HepG2 (cell line): ENCODE measurements around the gene EFNA2. TPM values are rescaled to one million over a fixed set of nuclear protein-coding genes. Genes with fewer than 3 reads are reported as not detected.
A peak's percentile ranks its signal among the peaks of the same experiment; 100 is the strongest.

Source experiments
- GABPB1 ChIP-seq: IDR thresholded peaks from 2 replicates; pipeline ENCODE4 v1.6.1; 2016; ENCODE audit warnings: mild to moderate bottlenecking, missing genetic modification reagents, moderate library complexity, missing compliant biosample characterization
- GATA4 ChIP-seq: sonication (generic); IDR thresholded peaks from 2 replicates; pipeline ENCODE4 v1.6.1; 2016; ENCODE audit warnings: antibody characterized with exemption, low read depth, borderline replicate concordance
- GLMP ChIP-seq: sonication (generic); formaldehyde crosslinking; IDR thresholded peaks from 2 replicates; pipeline ENCODE4 v1.9.0; 2021; ENCODE audit warnings: missing genetic modification reagents, mild to moderate bottlenecking, borderline replicate concordance
- HNF4A ChIP-seq: sonication (generic); formaldehyde crosslinking; IDR thresholded peaks from 2 replicates; pipeline ENCODE4 v1.4.0; 2020; ENCODE audit warnings: missing genetic modification reagents
- PCBP1 ChIP-seq: fragments of 200-400 bp; formaldehyde crosslinking; IDR thresholded peaks from 2 replicates; pipeline ENCODE4 v1.6.1; 2017; ENCODE audit warnings: mild to moderate bottlenecking, low read depth, low read length, borderline replicate concordance
- PRPF4 ChIP-seq: fragments of 200-400 bp; formaldehyde crosslinking; IDR thresholded peaks from 2 replicates; pipeline ENCODE4 v1.6.1; 2016; ENCODE audit warnings: low read length, low read depth; ENCODE audit not compliant: poor library complexity, severe bottlenecking
- SAFB2 ChIP-seq: sonication (generic); formaldehyde crosslinking; IDR thresholded peaks from 2 replicates; pipeline ENCODE4 v1.5.1; 2020; ENCODE audit warnings: missing genetic modification reagents, low read depth, mild to moderate bottlenecking, borderline replicate concordance
- SMYD3 ChIP-seq: sonication (generic); formaldehyde crosslinking; IDR thresholded peaks from 2 replicates; pipeline ENCODE4 v1.8.1; 2023; ENCODE audit warnings: mild to moderate bottlenecking, missing genetic modification reagents
- SP1 ChIP-seq, 2 experiments: fragments of 450-650 bp in 1 of 2; sonication (generic) in 1 of 2; formaldehyde crosslinking in 1 of 2; IDR thresholded peaks; 2 replicates each; pipeline versions ENCODE4 v1.4.0 to v1.6.1; 2016 to 2020; ENCODE audit warnings: missing genetic modification reagents in 1 of 2
- SP4 ChIP-seq: sonication (generic); formaldehyde crosslinking; IDR thresholded peaks from 2 replicates; pipeline ENCODE4 v1.8.1; 2023; ENCODE audit warnings: mild to moderate bottlenecking, missing genetic modification reagents
- TCF12 ChIP-seq, 2 experiments: fragments of 450-650 bp in 1 of 2; sonication (generic) in 1 of 2; formaldehyde crosslinking in 1 of 2; IDR thresholded peaks; 2 replicates each; pipeline versions ENCODE4 v1.6.1 to v1.8.0; 2017 to 2022; ENCODE audit warnings: antibody characterized with exemption in 1 of 2, mild to moderate bottlenecking in 1 of 2, missing genetic modification reagents in 1 of 2, moderate library complexity in 1 of 2
- TGIF2 ChIP-seq: IDR thresholded peaks from 2 replicates; pipeline ENCODE4 v1.6.1; 2016; ENCODE audit warnings: control low read depth, missing compliant biosample characterization
- ZBTB14 ChIP-seq: sonication (generic); formaldehyde crosslinking; IDR thresholded peaks from 2 replicates; pipeline ENCODE4 v1.4.0; 2020; ENCODE audit warnings: missing genetic modification reagents
- ZNF124 ChIP-seq: sonication (generic); formaldehyde crosslinking; IDR thresholded peaks from 2 replicates; pipeline ENCODE4 v1.4.0; 2020; ENCODE audit warnings: missing genetic modification reagents
- ZNF30 ChIP-seq: sonication (generic); formaldehyde crosslinking; IDR thresholded peaks from 2 replicates; pipeline ENCODE4 v1.5.0; 2020; ENCODE audit warnings: mild to moderate bottlenecking, missing genetic modification reagents
- ZNF33B ChIP-seq: sonication (generic); formaldehyde crosslinking; IDR thresholded peaks from 2 replicates; pipeline ENCODE4 v1.5.1; 2020; ENCODE audit warnings: mild to moderate bottlenecking, missing genetic modification reagents
- ZNF563 ChIP-seq: sonication (generic); formaldehyde crosslinking; IDR thresholded peaks from 2 replicates; pipeline ENCODE4 v1.8.0; 2022; ENCODE audit warnings: mild to moderate bottlenecking, moderate library complexity, missing genetic modification reagents
- ZNF644 ChIP-seq: IDR thresholded peaks from 2 replicates; pipeline ENCODE4 v1.6.1; 2016; ENCODE audit warnings: low read depth
- ZNF724P ChIP-seq: sonication (generic); formaldehyde crosslinking; IDR thresholded peaks from 2 replicates; pipeline ENCODE4 v1.8.0; 2022; ENCODE audit warnings: missing genetic modification reagents, borderline replicate concordance
- ZNF788 ChIP-seq: sonication (generic); formaldehyde crosslinking; IDR thresholded peaks from 2 replicates; pipeline ENCODE4 v1.5.0; 2020; ENCODE audit warnings: mild to moderate bottlenecking, missing genetic modification reagents, borderline replicate concordance
- polyA plus RNA-seq, 8 experiments: library from polyadenylated mRNA; depleted of rRNA in 3 of 8; stranded (reverse) in 7 of 8; unstranded in 1 of 8; fragments of >200 nt; fragmentation: Illumina TruSeq in 4 of 8; extraction: Trizol in 4 of 8; gene quantifications; 2 replicates each; pipeline versions ENCODE4 v1.2.1 to v1.2.3, GENCODE V29; 2011 to 2016; ENCODE audit warnings: low read depth in 4 of 8, missing spikeins in 1 of 8, mixed read lengths in 1 of 8; ENCODE audit not compliant: insufficient read depth in 1 of 8
- total RNA-seq, 5 experiments: library from RNA; depleted of rRNA; stranded (reverse); fragments of >200 nt; fragmentation: Illumina TruSeq; extraction: Trizol; gene quantifications; 2 replicates each; pipeline ENCODE4 v1.2.3, GENCODE V29; 2016; ENCODE audit warnings: low read depth in 1 of 5
- TF ChIP-seq, protein P1 (sequence below): sonication (generic); formaldehyde crosslinking; IDR thresholded peaks from 2 replicates; pipeline ENCODE4 v1.8.1; 2023; ENCODE audit warnings: mild to moderate bottlenecking, inconsistent platforms, moderate library complexity, missing genetic modification reagents, borderline replicate concordance

EFNA2 gene
- total and polyA plus RNA-seq, 2 of the 13 experiments (the other 11 are each of a cell fraction or from before 2014, with no cell fraction given), result 6.0 to 9.9 TPM

DNA sequence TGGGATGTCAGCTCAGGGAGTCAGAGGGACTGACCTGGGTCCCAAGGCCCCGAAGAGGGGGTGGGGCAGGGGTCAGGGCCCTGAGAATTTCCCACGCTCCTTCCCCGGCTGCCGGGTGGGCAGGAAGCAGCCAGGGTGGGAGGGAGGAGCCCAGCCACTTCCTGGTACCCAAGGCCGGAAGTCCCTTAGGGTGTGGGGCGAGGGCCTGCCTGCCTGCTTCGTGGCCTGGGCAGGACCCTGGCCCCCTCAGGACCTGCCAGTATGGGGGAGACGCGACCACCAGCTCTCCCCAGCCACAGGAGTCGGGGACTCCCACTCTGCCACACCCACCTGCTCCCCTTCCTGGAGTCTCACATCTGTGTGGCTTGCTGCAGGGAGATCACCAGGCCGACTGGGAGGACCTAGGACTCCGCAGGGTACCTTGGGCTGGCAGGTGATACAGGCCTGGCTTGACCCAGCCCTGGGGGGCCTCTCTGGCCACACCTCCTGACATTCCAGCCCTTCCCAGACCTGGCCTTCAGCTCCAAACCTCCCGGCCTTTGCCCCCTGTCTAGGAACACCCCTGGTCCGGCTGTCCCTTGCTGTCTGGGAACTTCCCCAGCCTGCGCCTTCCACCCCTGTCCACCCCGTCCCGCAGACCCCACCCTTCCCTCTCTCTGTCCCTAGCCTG lies 26.3 kb upstream of the EFNA2 start (continued):
- TF ChIP-seq GLMP (CRISPR knock-in tag) (no peak), ZNF33B (0 out of 2 replicates have a peak, but pooled peaks have one; percentile 75), GATA4 (no peak), SAFB2 (CRISPR knock-in tag) (peak; percentile 40; the same call in 1 of the 2 replicates), ZNF563 (CRISPR knock-in tag) (no peak), TCF12 (IDR thresholded peaks at IDR 0.05) (no peak), TCF12 (CRISPR knock-in tag; IDR thresholded peaks at IDR 0.05) (0 out of 2 replicates have a peak, but pooled peaks have one; percentile 57), GABPB1 (peak; percentile 95), HNF4A (peak; percentile 78), SMYD3 (CRISPR knock-in tag) (no peak), PCBP1 (peak; percentile 99), TGIF2 (CRISPR knock-in tag) (peak; percentile 69; the same call in 1 of the 2 replicates), ZNF724P (peak; percentile 55; the same call in 1 of the 2 replicates), PRPF4 (no peak), ZNF644 (no peak), ZBTB14 (CRISPR knock-in tag) (no peak), ZNF124 (CRISPR knock-in tag) (no peak; the same call in 1 of the 2 replicates), ZNF30 (CRISPR knock-in tag) (no peak), SP1 (IDR thresholded peaks at IDR 0.05) (no peak), SP1 (CRISPR knock-in tag; IDR thresholded peaks at IDR 0.05) (peak; percentile 49; the same call in 1 of the 2 replicates), ZNF788 (peak; percentile 92), SP4 (CRISPR knock-in tag) (peak; percentile 83)
- TF ChIP-seq, protein P1, sequence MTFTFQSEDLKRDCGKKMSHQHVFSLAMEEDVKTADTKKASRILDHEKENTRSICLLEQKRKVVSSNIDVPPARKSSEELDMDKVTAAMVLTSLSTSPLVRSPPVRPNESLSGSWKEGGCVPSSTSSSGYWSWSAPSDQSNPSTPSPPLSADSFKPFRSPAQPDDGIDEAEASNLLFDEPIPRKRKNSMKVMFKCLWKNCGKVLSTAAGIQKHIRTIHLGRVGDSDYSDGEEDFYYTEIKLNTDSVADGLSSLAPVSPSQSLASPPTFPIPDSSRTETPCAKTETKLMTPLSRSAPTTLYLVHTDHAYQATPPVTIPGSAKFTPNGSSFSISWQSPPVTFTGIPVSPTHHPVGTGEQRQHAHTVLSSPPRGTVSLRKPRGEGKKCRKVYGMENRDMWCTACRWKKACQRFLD (CRISPR knock-in tag), result no peak
